BLaER1 (cell line): ENCODE data around the gene GLS.
"Not testable (repeated sequence)": the region's sequence is repeated elsewhere in the genome, so short reads cannot be mapped to it uniquely, and the experiment has no call there.

Experiments used
- H3K27ac ChIP-seq: shearing (Covaris generic); formaldehyde crosslinking; 2 replicates; pipeline ENCODE4 v1.8.1; 2022
- H3K27me3 ChIP-seq: shearing (Covaris generic); formaldehyde crosslinking; 2 replicates; pipeline ENCODE4 v1.8.1; 2022
- H3K36me3 ChIP-seq: shearing (Covaris generic); formaldehyde crosslinking; 2 replicates; pipeline ENCODE4 v1.8.1; 2022
- H3K4me1 ChIP-seq: shearing (Covaris generic); formaldehyde crosslinking; 2 replicates; pipeline ENCODE4 v1.8.1; 2022
- H3K4me2 ChIP-seq: shearing (Covaris generic); formaldehyde crosslinking; 2 replicates; pipeline ENCODE4 v1.8.1; 2022
- H3K4me3 ChIP-seq: shearing (Covaris generic); formaldehyde crosslinking; 2 replicates; pipeline ENCODE4 v1.8.1; 2022
- H3K9ac ChIP-seq: shearing (Covaris generic); formaldehyde crosslinking; 2 replicates; pipeline ENCODE4 v1.8.1; 2022
- H3K9me3 ChIP-seq: shearing (Covaris generic); formaldehyde crosslinking; 2 replicates; pipeline ENCODE4 v1.8.1; 2022
- H4K20me1 ChIP-seq: shearing (Covaris generic); formaldehyde crosslinking; 2 replicates; pipeline ENCODE4 v1.8.1; 2022
- Cebpa-rat ChIP-seq: shearing (Covaris generic); IDR thresholded peaks from 2 replicates; pipeline ENCODE4 v1.8.1; 2022

The GLS gene

DNA sequence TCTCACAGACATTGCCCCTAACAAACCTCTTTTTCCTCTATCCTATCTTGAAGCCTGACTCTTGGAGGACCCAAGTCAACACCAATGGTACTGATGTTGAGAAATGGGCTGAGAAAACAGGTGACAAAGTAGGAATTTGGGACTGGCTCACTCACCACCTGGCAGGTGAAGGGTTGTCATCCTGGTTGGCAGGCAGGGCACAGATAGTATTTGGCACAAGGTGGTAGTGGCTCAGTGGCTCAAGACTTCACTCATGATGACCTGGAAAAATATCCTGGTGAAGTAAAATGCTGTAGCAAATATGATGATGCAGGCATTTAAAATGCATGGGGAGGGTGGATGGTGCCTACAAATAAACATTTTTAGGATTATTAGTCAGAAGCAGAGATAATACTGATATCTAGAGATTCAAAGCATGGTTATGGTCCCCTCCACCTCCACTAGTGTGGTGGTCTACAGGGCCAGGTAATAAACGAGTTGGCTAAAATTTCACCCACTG, 38.0 kb upstream of the GLS start:
- no peak for TF ChIP-seq Cebpa-rat
- Histone ChIP-seq H3K9me3 (no peaks in the 10 kb centered on the region), H3K4me2 (no peak overlapping the region), H3K27me3 (no peaks in the 10 kb centered on the region), H4K20me1 (no peaks in the 10 kb centered on the region), H3K4me3 (no peak overlapping the region), H3K27ac (no peak overlapping the region), H3K9ac (no peak overlapping the region), H3K4me1 (no peaks in the 10 kb centered on the region), H3K36me3 (no peaks in the 10 kb centered on the region)

GRCh38 chr2:190843890-190844699, 36.5 kb upstream of the GLS start:
- TF ChIP-seq Cebpa-rat: no peak
- no peaks in the 10 kb centered on the region for H3K27me3 ChIP-seq
- no peak overlapping the region for H3K4me3 ChIP-seq
- H3K4me2 ChIP-seq: no peak overlapping the region
- no peaks in the 10 kb centered on the region for H3K4me1 ChIP-seq
- no peaks in the 10 kb centered on the region for H4K20me1 ChIP-seq
- H3K27ac ChIP-seq: no peak overlapping the region
- no peak overlapping the region for H3K9ac ChIP-seq
- no peaks in the 10 kb centered on the region for H3K9me3 ChIP-seq
- H3K36me3 ChIP-seq: no peaks in the 10 kb centered on the region

- H3K27ac ChIP-seq: no peak overlapping the region
- no peaks in the 10 kb centered on the region for H3K4me1 ChIP-seq
- no peaks in the 10 kb centered on the region for H3K36me3 ChIP-seq
- no peak overlapping the region for H3K9ac ChIP-seq
- H3K27me3 ChIP-seq: no peaks in the 10 kb centered on the region
- no peaks in the 10 kb centered on the region for H3K9me3 ChIP-seq
- no peak overlapping the region for H3K4me2 ChIP-seq
- no peaks in the 10 kb centered on the region for H4K20me1 ChIP-seq
- H3K4me3 ChIP-seq: no peak overlapping the region
- TF ChIP-seq Cebpa-rat: no peak
Measured at GRCh38 chr2:190844700-190845401, 35.8 kb upstream of the GLS start.

DNA sequence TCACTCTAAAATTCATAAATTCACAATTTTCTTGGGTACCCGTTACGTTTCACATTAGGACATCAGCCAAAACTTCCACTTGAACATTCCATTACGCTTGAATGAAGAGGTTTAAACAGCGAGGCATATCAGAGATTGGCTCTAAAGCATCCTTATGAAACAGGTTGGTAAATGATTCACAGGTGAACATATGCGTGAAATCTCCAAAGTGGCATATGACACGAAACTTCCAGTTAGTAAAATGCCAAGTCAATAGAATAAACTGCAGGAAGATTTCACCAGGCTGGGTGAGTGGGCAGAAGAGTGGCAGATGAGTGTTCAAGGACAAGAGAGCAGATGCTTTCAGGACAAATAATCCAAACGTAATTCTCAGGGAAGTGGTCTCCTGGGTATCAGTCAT, 33.9 kb upstream of the GLS start:
- no peak overlapping the region for H3K9ac ChIP-seq
- TF ChIP-seq Cebpa-rat: no peak
- no peaks in the 10 kb centered on the region for H3K36me3 ChIP-seq
- H3K9me3 ChIP-seq: no peaks in the 10 kb centered on the region
- no peaks in the 10 kb centered on the region for H3K27me3 ChIP-seq
- no peak overlapping the region for H3K4me3 ChIP-seq
- no peak overlapping the region for H3K4me2 ChIP-seq
- no peaks in the 10 kb centered on the region for H4K20me1 ChIP-seq
- H3K4me1 ChIP-seq: no peaks in the 10 kb centered on the region
- H3K27ac ChIP-seq: no peak overlapping the region

- Histone ChIP-seq H3K27me3 (no peaks in the 10 kb centered on the region), H3K27ac (no peak overlapping the region), H3K9me3 (no peaks in the 10 kb centered on the region), H3K9ac (no peak overlapping the region), H3K4me2 (no peak overlapping the region), H3K4me3 (no peak overlapping the region), H4K20me1 (no peaks in the 10 kb centered on the region), H3K4me1 (no peaks in the 10 kb centered on the region), H3K36me3 (no peaks in the 10 kb centered on the region)
- no peak for TF ChIP-seq Cebpa-rat
Measured at GRCh38 chr2:190847504-190848081, 33.0 kb upstream of the GLS start.

DNA sequence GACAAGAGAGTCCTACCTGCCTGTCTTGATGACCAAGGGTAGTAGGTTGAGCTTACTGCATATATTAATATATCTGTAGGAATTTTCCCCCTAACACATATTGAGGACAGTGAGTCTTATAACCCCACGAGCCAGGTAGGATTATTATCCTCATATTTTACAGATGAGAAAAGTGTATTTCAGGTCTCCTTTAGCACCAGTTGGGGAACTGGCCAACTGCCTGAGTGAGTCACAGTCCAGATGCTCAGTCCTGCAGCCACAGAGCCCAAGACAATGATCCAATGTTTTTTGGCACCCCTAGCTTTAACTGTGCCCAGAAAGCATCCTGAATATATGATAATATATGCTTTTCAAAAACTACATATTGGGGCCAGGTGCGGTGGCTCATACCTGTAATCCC, 30.8 kb upstream of the GLS start:
- H4K20me1 ChIP-seq: no peaks in the 10 kb centered on the region
- no peaks in the 10 kb centered on the region for H3K4me1 ChIP-seq
- H3K27ac ChIP-seq: no peak overlapping the region
- no peak overlapping the region for H3K4me3 ChIP-seq
- no peak overlapping the region for H3K4me2 ChIP-seq
- H3K27me3 ChIP-seq: no peaks in the 10 kb centered on the region
- no peaks in the 10 kb centered on the region for H3K9me3 ChIP-seq
- H3K36me3 ChIP-seq: no peaks in the 10 kb centered on the region
- no peak for TF ChIP-seq Cebpa-rat
- H3K9ac ChIP-seq: no peak overlapping the region

DNA sequence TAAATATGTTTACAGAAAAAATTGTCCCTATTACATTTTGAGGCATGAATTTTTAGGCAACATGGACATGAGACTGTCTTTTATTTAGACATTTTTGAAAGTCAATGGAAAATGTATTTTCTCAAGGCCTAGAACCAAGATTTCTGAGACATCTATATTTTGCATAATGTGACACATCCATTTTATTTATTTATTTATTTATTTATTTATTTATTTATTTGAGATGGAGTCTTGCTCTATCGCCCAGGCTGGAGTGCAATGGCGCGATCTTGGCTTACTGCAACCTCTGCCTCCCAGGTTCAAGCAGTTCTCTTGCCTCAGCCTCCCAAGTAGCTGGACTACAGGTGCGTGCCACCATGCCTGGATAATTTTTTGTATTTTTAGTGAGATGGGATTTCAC, 27.6 kb upstream of the GLS start:
- not testable (repeated sequence) for H3K9me3 ChIP-seq, H4K20me1 ChIP-seq, H3K4me1 ChIP-seq, H3K4me3 ChIP-seq, H3K27me3 ChIP-seq, H3K9ac ChIP-seq, H3K36me3 ChIP-seq, H3K27ac ChIP-seq, H3K4me2 ChIP-seq

DNA sequence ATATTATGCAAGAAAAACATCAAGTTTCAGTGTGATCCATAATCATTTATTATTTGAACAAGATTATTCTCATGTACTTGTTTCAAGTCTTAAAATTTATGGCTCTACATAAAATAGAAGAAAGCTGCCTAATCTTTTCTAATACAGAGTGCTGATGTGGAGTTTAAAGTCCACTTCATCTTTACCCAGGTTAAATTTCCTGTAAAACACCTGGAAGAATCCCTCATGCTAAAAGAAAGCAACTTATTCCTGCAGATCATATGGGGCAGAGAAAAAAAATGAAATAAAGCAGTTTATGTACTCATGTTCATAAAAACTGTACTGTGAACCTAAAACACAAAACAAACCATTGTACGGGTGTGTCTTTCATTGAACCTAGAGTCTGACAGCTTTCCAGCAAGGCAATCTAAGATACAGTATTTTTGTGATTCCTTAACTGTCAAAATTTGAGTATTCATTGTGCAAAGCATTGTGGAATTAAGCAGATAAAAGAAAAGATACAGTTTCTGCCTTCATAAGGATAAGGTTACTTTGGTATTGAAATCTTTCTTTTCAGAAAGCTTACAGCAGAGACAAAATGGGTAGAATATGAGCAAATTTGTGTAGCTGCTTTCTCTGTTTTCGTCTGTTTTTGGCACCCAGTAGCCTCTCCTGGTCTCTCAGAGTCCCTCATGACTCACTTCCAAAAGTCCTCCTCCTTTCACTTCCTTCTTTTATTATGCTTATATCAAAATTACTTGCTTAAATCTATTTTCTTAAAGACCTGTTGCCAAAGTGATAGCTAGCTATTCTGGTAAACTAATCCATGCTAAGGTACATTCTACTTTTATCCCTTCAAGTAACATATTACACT, 26.9 kb upstream of the GLS start:
- H3K9me3 ChIP-seq: no peaks in the 10 kb centered on the region
- no peak for TF ChIP-seq Cebpa-rat
- H3K27ac ChIP-seq: no peak overlapping the region
- no peaks in the 10 kb centered on the region for H3K27me3 ChIP-seq
- no peak overlapping the region for H3K4me2 ChIP-seq
- H3K36me3 ChIP-seq: no peaks in the 10 kb centered on the region
- no peaks in the 10 kb centered on the region for H3K4me1 ChIP-seq
- H4K20me1 ChIP-seq: no peaks in the 10 kb centered on the region
- no peak overlapping the region for H3K9ac ChIP-seq
- no peak overlapping the region for H3K4me3 ChIP-seq

- Histone ChIP-seq H3K4me3 (no peak overlapping the region), H3K9ac (no peak overlapping the region), H3K36me3 (no peaks in the 10 kb centered on the region), H3K27ac (no peak overlapping the region), H4K20me1 (no peaks in the 10 kb centered on the region), H3K9me3 (no peaks in the 10 kb centered on the region), H3K27me3 (no peaks in the 10 kb centered on the region), H3K4me1 (no peaks in the 10 kb centered on the region), H3K4me2 (no peak overlapping the region)
- no peak for TF ChIP-seq Cebpa-rat
Measured at GRCh38 chr2:190854726-190855125, 25.9 kb upstream of the GLS start.
